NCI-H524 treated with DMSO at 0.1 percent for 48 hours (cell line): Measurements from ENCODE around the gene METAP1.
"Not testable (repeated sequence)": the region's sequence is repeated elsewhere in the genome, so short reads cannot be mapped to it uniquely, and the experiment has no call there.

Experiments used
- DNase-seq: peaks from one replicate; lab custom pipeline; 2025; lab: John Stamatoyannopoulos, UW

Gene METAP1

DNA sequence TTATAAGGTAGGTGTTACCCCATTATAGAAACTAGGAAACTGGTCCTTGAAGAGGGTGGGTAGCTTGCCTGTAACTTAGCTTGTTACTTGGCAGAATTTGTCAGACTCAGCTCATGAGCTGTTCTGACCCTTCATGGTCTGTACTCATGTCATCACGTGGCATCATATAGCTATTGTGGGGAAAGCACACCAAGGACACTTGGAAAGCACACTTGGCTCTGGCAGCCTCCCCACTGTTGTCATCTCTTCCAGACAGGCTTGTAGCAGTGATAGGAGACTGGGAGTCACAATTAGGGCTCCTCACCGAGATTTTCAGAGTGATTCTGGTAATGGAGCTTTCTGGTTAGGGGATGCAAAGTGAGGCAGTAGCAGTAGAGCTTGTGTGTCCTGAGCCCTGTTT is 62.7 kb downstream of the METAP1 start:
- no peak for DNase-seq

DNA sequence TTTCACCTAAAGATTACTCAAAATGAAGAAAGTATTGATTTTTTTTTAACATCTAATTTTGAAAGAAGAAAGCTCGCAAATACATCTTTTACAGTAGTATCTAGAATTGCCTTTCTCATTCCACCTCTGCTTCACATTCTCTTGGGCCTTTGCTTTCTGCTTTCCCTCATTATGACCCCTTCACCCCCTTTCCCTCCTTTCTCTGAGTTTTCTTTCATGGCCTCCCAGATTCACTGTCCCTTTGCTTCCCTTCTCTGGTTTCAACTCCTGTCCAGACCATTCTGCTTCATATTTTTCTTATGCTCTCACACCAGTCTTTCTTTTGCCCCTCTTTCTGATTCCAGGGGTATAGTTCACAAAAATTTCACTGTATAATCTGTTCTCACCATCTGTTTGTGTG is 64.0 kb downstream of the METAP1 start:
- no peak for DNase-seq

DNA sequence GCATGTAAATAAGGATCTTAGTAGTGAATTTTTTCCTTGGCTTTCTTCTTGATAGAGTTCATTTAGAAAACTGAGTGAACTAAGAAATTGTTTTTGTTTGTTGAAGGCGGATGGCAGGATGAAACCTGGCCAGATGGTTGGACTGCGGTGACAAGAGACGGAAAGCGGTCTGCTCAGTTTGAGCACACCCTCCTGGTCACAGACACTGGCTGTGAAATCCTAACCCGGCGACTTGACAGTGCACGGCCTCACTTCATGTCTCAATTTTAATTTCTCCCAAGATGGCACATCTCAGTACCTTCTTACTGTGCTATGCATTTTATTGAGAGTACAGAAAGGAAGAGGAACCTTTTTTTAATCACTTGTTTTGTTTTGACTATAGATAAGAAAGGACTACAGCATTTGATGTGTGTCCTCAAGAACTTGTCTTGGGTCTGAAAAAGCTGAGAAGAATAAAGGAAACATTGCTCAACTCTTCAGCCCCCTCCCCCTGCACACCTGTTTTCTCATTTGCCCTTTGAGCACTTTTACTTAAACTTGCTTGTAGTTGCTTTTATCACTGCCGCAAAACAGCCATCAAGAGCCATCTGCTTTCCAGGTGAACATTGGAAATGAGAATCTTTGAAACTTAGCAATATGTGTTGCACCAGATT is 65.7 kb downstream of the METAP1 start:
- no peak for DNase-seq

DNA sequence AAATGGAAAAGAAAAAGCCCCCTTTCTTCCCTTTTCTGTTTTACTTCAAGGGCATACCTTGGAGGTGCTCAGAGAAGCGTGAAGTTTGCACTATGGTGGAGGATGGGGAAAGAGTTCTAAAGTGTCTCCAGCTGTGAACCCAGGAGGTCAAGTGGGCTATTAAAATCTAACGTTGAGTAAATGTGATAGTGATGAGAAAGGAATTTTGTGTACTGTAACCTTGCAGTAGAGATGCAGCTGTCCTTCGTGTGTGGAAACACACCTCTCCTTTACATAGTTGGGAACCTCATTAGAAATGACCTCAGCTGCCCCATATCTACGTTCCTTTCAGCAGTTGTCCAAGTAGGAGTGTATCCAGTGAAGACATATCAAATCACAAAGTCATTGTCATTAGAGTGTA is 66.6 kb downstream of the METAP1 start:
- DNase-seq, result no peak

DNA sequence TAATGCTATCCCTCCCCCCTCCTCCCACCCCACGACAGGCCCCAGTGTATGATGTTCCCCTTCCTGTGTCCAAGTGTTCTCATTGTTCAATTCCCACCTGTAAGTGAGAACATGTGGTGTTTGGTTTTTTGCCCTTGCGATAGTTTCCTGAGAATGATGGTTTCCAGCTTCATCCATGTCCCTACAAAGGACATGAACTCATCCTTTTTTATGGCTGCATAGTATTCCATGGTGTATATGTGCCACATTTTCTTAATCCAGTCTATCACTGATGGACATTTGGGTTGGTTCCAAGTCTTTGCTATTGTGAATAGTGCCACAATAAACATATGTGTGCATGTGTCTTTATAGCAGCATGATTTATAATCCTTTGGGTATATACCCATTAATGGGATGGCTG is 70.0 kb downstream of the METAP1 start:
- not testable (repeated sequence) for DNase-seq

DNA sequence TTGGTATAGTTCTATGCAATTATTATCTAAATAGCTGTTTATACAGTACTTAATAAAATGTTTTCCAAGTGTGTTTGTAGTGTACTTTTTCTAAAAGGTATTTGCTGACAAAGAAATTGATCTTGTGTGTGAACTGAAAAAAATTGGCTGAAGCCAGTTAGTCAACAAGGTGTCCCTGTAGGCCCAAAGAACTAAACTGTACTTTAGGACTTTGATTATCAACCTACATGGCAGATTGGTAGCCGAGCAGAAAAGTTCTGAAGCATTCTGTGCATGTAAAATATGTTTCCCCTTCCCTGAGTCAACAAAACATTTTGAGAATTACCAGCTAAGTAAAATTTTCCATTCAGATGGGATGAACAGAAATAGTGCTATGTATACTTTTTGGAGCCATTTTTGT is 72.1 kb downstream of the METAP1 start:
- no peak for DNase-seq

DNA sequence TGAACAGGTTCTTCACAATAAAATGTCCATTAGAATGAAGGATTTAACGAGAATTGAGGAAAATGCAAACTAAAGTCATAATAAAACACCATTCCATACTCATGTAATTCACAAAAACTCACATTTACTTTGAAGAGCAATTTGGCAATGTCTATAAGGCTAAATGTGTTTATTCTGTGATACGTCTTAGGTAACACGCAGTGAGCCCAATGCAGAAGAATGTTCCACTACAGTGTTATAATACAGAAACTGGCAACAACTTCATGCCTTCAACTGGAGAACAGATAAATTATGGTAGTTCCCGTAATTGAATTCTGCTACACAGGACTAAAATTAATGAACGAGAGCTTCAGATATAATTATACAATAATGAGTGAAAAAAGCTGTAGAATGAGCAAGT is 75.6 kb downstream of the METAP1 start:
- DNase-seq, result no peak

DNA sequence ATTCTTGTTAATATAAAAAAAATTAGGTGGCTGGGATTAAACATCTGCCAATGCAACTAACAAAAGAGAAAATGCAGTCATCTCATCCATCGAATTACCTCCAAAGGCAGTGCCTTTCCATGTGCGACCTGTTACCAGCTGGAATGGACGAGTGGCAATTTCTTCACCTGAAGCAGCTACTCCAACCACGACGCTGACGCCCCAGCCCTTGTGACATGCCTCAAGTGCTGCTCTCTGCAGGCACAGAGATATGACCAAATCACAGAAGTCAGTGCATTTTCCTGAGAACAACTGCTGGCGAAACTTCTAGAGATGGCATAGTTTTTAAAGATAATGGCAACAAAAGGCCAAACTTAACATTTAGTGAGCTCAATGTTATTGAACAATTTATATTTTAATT is 79.3 kb downstream of the METAP1 start:
- no peak for DNase-seq

DNA sequence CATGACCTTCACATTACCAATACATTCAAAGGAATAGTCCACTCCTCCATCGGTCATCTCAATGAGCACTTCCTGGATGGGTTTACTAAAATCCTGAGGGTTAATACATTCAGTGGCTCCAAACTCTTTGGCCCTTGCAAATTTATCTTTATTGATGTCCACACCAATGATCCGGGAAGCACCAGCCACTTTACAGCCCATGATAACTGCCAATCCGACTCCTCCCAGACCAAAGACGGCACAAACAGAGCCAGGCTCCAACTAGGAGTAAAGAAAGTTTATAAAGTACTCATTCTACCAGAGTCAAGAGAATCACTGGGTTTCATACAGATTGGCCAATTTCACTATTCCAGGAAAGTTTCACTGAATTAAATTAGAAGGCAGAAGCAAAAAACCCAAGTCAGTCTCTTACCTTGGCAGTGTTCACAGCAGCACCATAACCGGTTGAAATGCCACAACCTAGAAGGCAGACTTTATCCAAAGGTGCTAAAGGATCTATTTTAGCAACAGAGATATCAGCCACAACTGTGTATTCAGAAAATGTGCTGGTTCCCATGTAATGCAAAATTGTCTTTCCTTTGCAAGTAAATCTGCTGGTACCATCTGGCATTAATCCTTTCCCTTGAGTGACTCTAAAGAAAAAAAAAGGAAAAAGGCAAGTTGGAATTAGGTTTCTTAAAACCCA is 80.9 kb downstream of the METAP1 start:
- no peak for DNase-seq

DNA sequence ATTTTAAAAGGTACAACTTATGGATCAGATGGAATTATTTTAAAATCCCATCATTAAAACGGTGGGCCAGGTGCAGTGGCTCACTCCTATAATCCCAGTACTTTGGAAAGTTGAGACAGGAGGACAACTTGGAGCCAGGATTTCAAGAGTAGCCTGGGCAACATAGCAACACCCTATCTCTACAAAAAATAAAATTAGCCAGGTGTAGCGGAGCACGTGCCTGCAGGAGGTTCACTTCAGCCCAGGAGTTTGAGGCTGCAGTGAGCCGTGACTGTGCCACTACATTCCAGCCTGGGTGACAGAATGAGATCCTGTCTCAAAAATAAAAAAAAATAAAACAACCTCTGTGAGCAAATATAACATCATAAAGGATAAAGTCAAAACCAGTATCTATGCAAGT is 81.7 kb downstream of the METAP1 start:
- no peak for DNase-seq

DNA sequence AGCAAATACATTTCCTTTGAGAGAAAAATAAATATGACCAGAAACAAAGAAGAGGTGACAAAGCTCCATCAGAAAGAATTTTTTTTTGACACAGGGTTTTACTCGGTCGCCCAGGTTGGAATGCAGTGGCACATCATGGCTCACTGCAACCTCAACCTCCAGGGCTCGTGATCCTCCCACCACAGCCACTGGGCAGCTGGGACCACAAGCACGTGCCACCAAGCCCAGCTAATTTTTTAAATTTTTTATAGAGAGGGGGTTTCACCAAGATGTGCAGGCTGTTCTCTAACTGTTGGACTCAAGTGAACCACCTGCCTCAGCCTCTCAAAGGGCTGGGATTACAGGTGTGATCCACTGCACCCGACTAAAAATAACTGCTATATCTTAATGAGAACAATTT is 82.8 kb downstream of the METAP1 start:
- DNase-seq, result no peak

DNA sequence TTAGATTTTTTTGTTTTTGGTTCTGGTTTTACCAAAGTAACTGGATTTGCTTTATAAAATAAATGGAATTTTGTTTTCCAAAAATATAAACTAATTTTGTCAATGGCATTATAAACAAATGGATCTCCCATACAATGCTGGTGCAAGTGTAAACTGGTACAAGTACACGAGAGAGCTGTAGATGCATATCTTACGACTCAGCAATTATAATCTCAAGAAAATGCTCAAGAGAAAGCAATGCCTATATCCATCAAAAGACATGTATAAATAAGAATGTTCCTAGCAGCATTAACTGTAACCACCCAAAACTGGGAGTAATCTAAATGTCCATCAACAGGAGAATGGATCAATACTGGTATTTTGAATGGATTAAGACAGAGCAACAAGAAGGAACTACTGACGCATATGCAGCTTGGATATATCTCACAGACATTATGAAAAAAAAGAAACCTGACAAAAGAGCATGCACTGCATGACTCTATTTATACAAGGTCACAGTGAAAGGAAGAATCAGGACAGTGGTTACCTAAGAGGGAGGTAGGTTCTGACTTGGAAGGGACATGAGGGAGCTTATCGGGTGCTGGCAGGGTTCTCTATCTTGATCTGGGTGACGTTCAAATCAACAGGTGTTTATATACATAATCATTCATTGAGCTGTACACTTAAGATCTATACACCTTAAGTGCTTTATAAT is 83.6 kb downstream of the METAP1 start:
- DNase-seq, result no peak

DNA sequence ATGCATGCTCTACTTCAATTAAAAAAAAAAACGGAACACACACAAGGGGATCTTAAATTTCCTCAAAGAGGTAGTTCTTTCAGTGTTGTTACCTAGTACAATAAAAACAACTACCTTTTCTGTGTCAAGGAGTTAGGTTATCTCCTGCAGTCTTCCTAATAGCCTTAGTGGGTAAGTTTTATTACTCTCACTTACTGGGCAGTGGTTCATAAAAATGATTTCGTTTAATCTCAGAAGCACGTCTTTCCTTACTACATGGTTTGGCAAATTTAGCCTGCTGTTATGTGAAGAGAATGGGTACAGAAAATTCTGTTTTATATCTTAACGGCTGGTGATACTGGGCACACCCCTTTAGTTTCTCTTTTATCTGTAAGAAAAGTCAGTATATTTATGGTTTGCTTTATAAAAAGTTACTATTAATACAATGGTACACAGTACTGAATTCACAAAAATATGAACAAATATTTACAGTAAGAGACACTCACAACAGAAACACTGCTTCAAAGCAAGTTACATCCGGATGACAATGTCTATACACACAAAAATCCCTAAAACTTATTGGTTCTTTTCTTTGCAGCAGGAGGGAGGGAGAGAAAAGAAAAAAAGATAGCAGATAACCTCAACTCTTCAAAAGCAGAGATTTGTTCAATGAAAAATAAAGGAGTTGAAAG is 84.2 kb downstream of the METAP1 start:
- DNase-seq, result no peak

DNA sequence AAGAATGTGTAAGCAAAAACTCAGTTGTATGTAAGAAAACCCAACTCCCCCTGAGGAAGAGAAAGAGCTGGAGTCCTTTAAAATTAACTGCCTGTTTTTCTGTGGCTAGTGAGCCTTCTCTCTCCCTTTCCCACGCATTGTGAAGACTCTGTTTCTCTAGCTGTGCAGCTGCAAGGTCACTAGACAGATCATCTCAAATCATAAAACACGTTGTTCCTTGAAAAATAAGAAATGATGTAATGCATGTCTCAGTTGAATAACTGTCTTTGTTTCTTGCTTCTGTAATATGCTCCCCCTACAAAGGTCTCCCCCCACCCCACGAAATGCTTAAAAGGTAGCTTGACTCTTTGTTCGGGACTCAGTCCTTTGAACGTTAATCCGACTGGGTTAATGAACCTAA is 85.3 kb downstream of the METAP1 start:
- not testable (repeated sequence) for DNase-seq

DNA sequence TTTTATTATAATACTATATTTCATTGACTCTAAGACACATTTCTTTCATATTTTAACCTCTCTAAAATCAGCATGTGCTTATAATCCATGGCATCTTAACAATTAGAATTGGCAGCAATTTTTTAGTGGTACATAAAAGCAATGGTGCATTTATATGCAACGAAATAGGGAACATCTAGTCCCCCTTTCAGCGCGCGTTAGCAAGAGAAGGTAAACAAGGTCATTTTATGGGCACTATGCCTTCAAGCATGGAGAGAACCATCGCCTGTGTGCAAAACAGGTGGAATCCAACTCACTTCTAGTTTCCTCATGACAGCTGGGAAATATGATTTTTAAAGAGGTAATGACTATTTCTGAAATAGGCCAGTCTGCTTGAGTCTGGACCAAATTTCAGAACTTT is 86.7 kb downstream of the METAP1 start:
- no peak for DNase-seq

DNA sequence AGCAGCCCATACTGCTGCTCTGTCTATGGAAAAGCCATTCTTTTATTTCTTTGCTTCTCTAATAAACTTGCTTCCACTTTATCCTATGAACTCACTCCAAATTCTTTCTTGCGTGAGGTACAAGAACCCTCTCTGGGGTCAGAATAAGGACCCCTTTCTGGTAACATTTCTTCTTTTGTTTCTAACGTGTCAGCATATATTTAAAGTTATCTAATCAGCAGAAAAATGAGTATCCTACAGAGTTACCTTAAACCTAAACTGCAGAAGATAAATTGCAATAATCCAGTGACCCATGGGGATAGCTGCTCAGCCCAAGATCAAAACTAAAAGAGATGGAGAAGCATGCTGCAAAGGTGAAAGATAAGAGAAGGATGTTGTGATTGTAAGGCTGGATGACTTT is 89.1 kb downstream of the METAP1 start:
- DNase-seq, result no peak

DNA sequence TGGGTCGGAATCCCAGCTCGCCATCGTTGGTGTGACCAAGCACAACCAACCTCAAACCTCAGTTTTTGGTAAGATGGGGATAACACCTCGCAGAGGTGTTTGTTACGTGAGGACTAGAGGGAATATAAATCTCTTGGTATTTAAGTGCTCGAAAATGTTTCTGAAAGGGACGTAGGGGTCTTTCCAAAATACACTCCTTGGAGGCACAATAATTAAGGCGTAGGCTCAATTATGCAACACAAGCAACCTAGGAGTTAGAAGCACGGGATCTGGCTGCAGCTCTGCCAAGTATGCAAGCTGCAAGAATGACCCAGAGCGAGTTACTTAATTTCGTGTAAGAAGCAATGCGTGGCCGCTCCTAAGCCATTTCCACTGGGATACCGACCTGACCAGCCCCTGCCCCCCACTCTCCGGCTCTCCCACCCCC is 92.5 kb downstream of the METAP1 start:
- DNase-seq, result no peak

DNA sequence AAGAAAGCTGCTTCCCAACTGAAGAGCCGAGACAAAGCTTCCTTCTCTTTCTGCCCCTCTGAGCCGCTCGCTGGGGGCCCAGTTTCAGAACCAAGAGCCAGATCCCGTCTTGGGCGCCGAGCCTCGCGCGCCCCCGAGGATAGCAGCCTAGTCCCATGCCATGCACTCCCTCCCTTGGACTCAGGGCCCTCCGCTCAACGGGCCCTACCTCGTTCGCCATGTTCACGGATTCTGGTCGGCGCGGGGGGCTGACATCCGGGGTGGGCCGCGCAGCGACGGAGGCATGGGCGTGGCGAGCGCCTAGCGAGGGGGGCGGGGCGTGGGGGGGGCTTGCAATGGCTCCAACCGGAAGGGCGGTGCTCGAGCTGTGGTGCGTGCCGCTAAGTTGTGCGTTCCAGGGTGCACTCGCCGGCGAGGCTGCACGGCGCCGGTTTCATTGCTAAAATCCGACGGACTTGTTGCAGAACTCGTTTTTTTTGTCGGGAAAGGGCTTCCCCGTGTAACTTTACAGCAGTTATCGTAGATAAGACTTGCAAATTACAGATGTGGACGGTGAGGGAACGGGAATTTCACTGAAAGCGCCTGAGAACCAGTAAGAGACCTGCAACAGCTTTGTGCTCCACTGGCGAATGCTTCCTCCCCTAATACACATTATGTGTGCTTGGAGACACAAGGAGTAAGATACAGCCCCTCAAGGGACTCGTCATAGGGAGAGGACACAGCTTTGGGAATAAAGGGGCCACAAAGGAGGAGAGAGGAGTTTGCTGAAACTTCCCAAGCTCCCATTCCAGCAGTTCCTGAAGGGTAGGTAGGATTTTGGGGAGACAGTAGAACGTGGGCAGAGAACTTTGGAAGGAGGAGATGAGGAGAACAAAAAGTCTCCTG is 93.2 kb downstream of the METAP1 start, which contains the start of gene ADH5:
Gene ADH5, minus strand, starts transcription at position 308 of the 885 bp plus-strand sequence. Its CDS starts 88 bp downstream, at position 220.
- no peak for DNase-seq

DNA sequence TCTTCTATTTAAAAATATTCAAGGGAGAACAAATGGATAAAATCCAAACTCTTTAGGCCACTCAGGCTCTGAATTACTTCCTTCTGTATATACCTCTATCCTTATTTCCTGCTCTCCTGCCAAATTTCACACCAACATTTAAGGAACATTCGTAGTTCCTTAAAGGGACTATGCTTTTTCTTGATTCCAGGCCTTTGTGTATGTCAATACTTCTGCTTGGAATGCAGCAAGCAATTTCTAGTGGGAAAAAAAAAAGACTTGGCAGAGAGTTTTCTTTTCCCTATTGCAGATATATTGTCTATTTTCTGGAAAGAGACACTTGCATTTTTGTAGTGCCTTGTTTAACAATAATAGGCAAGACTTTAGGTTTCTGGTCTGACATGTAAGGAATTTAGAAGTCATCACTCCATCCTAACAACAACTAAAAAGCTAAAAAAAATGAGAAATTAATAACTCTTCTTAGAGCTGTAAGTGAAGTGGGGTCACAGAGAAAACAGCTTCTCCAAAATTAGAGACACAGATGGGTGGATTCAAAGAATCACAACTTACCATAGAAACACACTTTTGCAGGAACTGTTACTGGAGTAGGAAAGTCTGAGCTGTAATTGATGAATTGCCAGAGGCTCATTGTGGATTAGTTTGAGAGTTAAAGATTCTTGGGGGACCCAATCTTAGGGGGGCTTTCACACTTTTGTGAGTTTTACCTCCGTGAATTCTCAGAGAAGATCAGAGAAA is 95.1 kb downstream of the METAP1 start:
- no peak for DNase-seq

DNA sequence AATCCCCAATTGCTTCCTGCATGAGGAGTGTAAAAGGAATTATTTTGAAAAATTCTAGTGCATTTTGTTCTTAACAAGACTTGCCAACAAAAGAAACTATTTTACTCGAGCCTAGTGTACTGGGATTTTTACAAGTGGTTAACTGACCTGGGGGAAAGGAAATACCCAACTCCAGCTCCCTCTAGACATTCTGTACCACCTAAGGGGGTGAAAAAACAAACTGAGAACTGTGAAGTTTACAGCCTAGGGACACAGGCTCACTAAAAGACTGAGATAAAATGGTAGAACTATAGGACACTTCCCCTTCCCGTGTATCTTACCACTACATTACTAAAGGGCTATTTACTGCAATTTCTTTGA is 95.7 kb downstream of the METAP1 start:
- DNase-seq, result no peak

DNA sequence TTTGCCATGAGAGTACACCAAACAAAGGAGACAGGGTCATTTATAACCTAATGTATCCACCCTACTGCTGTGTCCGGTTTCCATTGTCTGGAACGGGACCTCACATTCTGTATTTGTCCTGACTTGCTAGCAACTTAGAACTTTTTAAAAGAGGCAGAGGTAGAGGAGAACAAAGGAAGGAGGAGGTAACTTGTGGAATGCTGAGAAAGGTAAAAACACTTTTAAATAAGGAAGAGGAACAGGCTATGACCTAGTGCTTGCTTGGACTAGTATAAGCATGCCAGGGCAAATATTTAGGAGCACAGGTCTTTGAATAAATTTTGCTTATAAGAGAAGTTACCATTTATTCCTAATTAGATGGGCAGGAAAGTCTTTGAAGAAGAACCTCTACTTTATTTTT is 96.3 kb downstream of the METAP1 start:
- DNase-seq, result not testable (repeated sequence)
